Subcutaneous abdominal adipose tissue (tissue), 5 donors: ENCODE measurements around the gene GOT1.

Source experiments
- H3K27ac ChIP-seq: one replicate; pipeline ENCODE4 v1.7.0; 2013; ENCODE audit warnings: low read depth, mild to moderate bottlenecking, inconsistent platforms, low read length, moderate library complexity
- H3K27me3 ChIP-seq, 5 donors: one replicate each; pipeline ENCODE4 v1.7.0; 2013; ENCODE audit warnings: low read length in 5 of 5, inconsistent platforms in 1 of 5; ENCODE audit not compliant: control insufficient read depth in 5 of 5, insufficient read depth in 4 of 5
- H3K36me3 ChIP-seq, 5 donors: one replicate each; pipeline ENCODE4 v1.7.0; 2013; ENCODE audit warnings: low read length in 5 of 5; ENCODE audit not compliant: control insufficient read depth in 5 of 5, insufficient read depth in 5 of 5
- H3K4me1 ChIP-seq, 5 donors: one replicate each; pipeline ENCODE4 v1.7.0; 2013; ENCODE audit warnings: low read length in 5 of 5, mild to moderate bottlenecking in 3 of 5, moderate library complexity in 1 of 5; ENCODE audit not compliant: control insufficient read depth in 5 of 5, insufficient read depth in 5 of 5
- H3K4me3 ChIP-seq, 5 donors: one replicate each; pipeline ENCODE4 v1.7.0; 2013; ENCODE audit warnings: low read length in 5 of 5, low read depth in 1 of 5
- H3K9ac ChIP-seq, 5 donors: one replicate each; pipeline ENCODE4 v1.7.0; 2013; ENCODE audit warnings: low read length in 5 of 5, mild to moderate bottlenecking in 4 of 5, moderate library complexity in 3 of 5
- H3K9me3 ChIP-seq, 5 donors: one replicate each; pipeline ENCODE4 v1.7.0; 2013; ENCODE audit warnings: low read length in 5 of 5; ENCODE audit not compliant: control insufficient read depth in 5 of 5
- donor health status: healthy.
- donor health status: healthy.
- donor health status: healthy.
- donor health status: healthy.
- donor health status: healthy.

Gene GOT1

GRCh38 chr10:99406149-99406548, 24.3 kb downstream of the GOT1 start:
- Histone ChIP-seq H3K9me3 (no peaks in the 10 kb centered on the region), H3K27me3 (no peaks in the 10 kb centered on the region), H3K27ac (no peak overlapping the region), H3K36me3 (peaks cover 16 to 57% (median 48%) of the 10 kb centered on the region in 5 donors), H3K4me1 (no peaks in the 10 kb centered on the region), H3K9ac (no peak overlapping the region), H3K4me3 (no peak overlapping the region)

GRCh38 chr10:99403674-99404073, 26.8 kb downstream of the GOT1 start:
- H3K36me3 ChIP-seq: peaks cover 22 to 73% (median 66%) of the 10 kb centered on the region in 5 donors
- no peak overlapping the region for H3K27ac ChIP-seq
- H3K9ac ChIP-seq: no peak overlapping the region
- no peaks in the 10 kb centered on the region for H3K4me1 ChIP-seq
- H3K4me3 ChIP-seq: no peak overlapping the region
- H3K9me3 ChIP-seq: no peaks in the 10 kb centered on the region
- H3K27me3 ChIP-seq: no peaks in the 10 kb centered on the region

- no peaks in the 10 kb centered on the region for H3K27me3 ChIP-seq
- H3K36me3 ChIP-seq: peaks cover 16 to 79% (median 70%) of the 10 kb centered on the region in 5 donors
- H3K4me1 ChIP-seq: no peaks in the 10 kb centered on the region
- no peak overlapping the region for H3K4me3 ChIP-seq
- H3K9me3 ChIP-seq: no peaks in the 10 kb centered on the region
- H3K27ac ChIP-seq: no peak overlapping the region
- H3K9ac ChIP-seq: no peak overlapping the region
These were observed 30.8 kb downstream of the GOT1 start for GRCh38 chr10:99399664-99400063.

GRCh38 chr10:99396471-99396870, 34.0 kb downstream of the GOT1 start:
- Histone ChIP-seq H3K9me3 (no peaks in the 10 kb centered on the region), H3K27ac (no peak overlapping the region), H3K27me3 (no peaks in the 10 kb centered on the region), H3K9ac (no peak overlapping the region), H3K4me1 (peaks cover 0 to 3% (median 0%) of the 10 kb centered on the region in 5 donors), H3K36me3 (peaks cover 13 to 55% (median 47%) of the 10 kb centered on the region in 5 donors), H3K4me3 (no peak overlapping the region)

- Histone ChIP-seq H3K27ac (no peak overlapping the region), H3K4me3 (no peak overlapping the region), H3K4me1 (peaks cover 0 to 3% (median 0%) of the 10 kb centered on the region in 5 donors), H3K27me3 (no peaks in the 10 kb centered on the region), H3K9ac (no peak overlapping the region), H3K36me3 (peaks cover 10 to 50% (median 41%) of the 10 kb centered on the region in 5 donors), H3K9me3 (no peaks in the 10 kb centered on the region)
These were observed 34.5 kb downstream of the GOT1 start for GRCh38 chr10:99395750-99396445.

GRCh38 chr10:99394761-99395386, 35.5 kb downstream of the GOT1 start:
- Histone ChIP-seq H3K4me3 (no peak overlapping the region), H3K9ac (no peak overlapping the region), H3K9me3 (no peaks in the 10 kb centered on the region), H3K27ac (no peak overlapping the region), H3K36me3 (peaks cover 9 to 44% (median 34%) of the 10 kb centered on the region in 5 donors), H3K27me3 (no peaks in the 10 kb centered on the region), H3K4me1 (peaks cover 0 to 3% (median 0%) of the 10 kb centered on the region in 5 donors)

- peaks cover 9 to 38% (median 30%) of the 10 kb centered on the region in 5 donors for H3K36me3 ChIP-seq
- H3K9me3 ChIP-seq: no peaks in the 10 kb centered on the region
- no peak overlapping the region for H3K27ac ChIP-seq
- peaks cover 0 to 4% (median 0%) of the 10 kb centered on the region in 5 donors for H3K27me3 ChIP-seq
- peaks cover 0 to 3% (median 0%) of the 10 kb centered on the region in 5 donors for H3K4me1 ChIP-seq
- H3K9ac ChIP-seq: no peak overlapping the region
- no peak overlapping the region for H3K4me3 ChIP-seq
These were observed 36.2 kb downstream of the GOT1 start for GRCh38 chr10:99394256-99394655.

- H3K9ac ChIP-seq: no peak overlapping the region
- H3K9me3 ChIP-seq: no peaks in the 10 kb centered on the region
- H3K27me3 ChIP-seq: peaks cover 0 to 4% (median 0%) of the 10 kb centered on the region in 5 donors
- no peak overlapping the region for H3K27ac ChIP-seq
- H3K4me1 ChIP-seq: peaks cover 0 to 3% (median 0%) of the 10 kb centered on the region in 5 donors
- no peak overlapping the region for H3K4me3 ChIP-seq
- peaks cover 6 to 32% (median 24%) of the 10 kb centered on the region in 5 donors for H3K36me3 ChIP-seq
These were observed 36.7 kb downstream of the GOT1 start for GRCh38 chr10:99393683-99394082.

GRCh38 chr10:99393036-99393435, 37.4 kb downstream of the GOT1 start:
- peaks cover 0 to 4% (median 0%) of the 10 kb centered on the region in 5 donors for H3K27me3 ChIP-seq
- H3K9me3 ChIP-seq: no peaks in the 10 kb centered on the region
- peaks cover 6 to 26% (median 20%) of the 10 kb centered on the region in 5 donors for H3K36me3 ChIP-seq
- no peak overlapping the region for H3K9ac ChIP-seq
- no peak overlapping the region for H3K27ac ChIP-seq
- H3K4me1 ChIP-seq: peaks cover 0 to 3% (median 0%) of the 10 kb centered on the region in 5 donors
- H3K4me3 ChIP-seq: no peak overlapping the region

- Histone ChIP-seq H3K9me3 (no peaks in the 10 kb centered on the region), H3K36me3 (peaks cover 0 to 9% (median 6%) of the 10 kb centered on the region in 5 donors), H3K4me3 (no peak overlapping the region), H3K27me3 (peaks cover 0 to 6% (median 3%) of the 10 kb centered on the region in 5 donors), H3K4me1 (peaks cover 0 to 3% (median 0%) of the 10 kb centered on the region in 5 donors), H3K9ac (no peak overlapping the region), H3K27ac (no peak overlapping the region)
These were observed 39.1 kb downstream of the GOT1 start for GRCh38 chr10:99391346-99391745.
